ENCODE data around the gene LEUTX.

- no peak for TF ChIP-seq CTCF (IDR thresholded peaks at IDR 0.05)
- no peak for TF ChIP-seq EZH2 (IDR thresholded peaks at IDR 0.05)
- no peak for TF ChIP-seq EZH2phosphoT487 (IDR thresholded peaks at IDR 0.05)
These were observed 9.9 kb upstream of the LEUTX start for GRCh38 chr19:39768786-39769185.

All from neural progenitor cell (in vitro differentiated cells).